Measurements from ENCODE around the gene DENND2A. TPM values are rescaled to one million over a fixed set of nuclear protein-coding genes. Genes with fewer than 3 reads are reported as not detected.

DENND2A gene
- total and polyA plus RNA-seq, 2 experiments from 2014 or later: 6.7 to 8.4 TPM

DNA sequence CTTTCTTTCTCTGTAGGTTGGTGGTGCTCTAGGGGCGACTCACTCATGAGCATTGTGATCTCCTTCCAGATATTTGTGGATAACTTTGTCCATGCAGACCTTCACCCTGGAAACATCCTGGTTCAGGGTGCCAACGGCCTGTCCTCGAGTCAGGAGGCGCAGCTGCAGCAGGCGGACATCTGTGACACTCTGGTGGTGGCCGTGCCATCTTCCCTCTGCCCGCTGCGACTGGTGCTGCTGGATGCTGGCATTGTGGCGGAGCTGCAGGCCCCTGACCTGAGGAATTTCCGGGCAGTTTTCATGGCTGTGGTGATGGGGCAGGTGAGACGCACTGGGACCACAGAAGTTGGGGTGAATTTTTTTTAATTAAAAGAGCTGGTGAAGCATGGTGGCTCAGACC is 46.3 kb upstream of the DENND2A start:
- Histone ChIP-seq H3K79me2 (no peaks in the 10 kb centered on the region), H3K27me3 (no peaks in the 10 kb centered on the region), H3K9me3 (ENCODE audit: low read depth) (no peaks in the 10 kb centered on the region), H3K27ac (no peak overlapping the region), H3K4me1 (ENCODE audit: insufficient read depth) (no peaks in the 10 kb centered on the region), H3K36me3 (replicated peaks; ENCODE audit: insufficient read depth, low read depth) (no peaks in the 10 kb centered on the region), H2AFZ (no peak overlapping the region), H3K9me2 (replicated peaks; ENCODE audit: insufficient read depth) (no peaks in the 10 kb centered on the region), H4K20me1 (ENCODE audit: insufficient read depth, poor library complexity, severe bottlenecking) (no peaks in the 10 kb centered on the region), H3K4me2 (no peak overlapping the region), H3K4me3 (no peak overlapping the region)
- no peak for DNase-seq (ENCODE audit: low spot score)
- TF ChIP-seq EZH2phosphoT487 (IDR thresholded peaks at IDR 0.05; ENCODE audit: low read depth, severe bottlenecking, unreplicated experiment) (no peak), CTCF (IDR thresholded peaks at IDR 0.05; ENCODE audit: poor library complexity) (no peak), EZH2 (IDR thresholded peaks at IDR 0.05; ENCODE audit: borderline replicate concordance) (no peak)
- WGBS (ENCODE audit: low lambda C conversion rate, missing lambda C conversion rate): 95% methylated on average over 11 of the region's 11 CpGs

DNA sequence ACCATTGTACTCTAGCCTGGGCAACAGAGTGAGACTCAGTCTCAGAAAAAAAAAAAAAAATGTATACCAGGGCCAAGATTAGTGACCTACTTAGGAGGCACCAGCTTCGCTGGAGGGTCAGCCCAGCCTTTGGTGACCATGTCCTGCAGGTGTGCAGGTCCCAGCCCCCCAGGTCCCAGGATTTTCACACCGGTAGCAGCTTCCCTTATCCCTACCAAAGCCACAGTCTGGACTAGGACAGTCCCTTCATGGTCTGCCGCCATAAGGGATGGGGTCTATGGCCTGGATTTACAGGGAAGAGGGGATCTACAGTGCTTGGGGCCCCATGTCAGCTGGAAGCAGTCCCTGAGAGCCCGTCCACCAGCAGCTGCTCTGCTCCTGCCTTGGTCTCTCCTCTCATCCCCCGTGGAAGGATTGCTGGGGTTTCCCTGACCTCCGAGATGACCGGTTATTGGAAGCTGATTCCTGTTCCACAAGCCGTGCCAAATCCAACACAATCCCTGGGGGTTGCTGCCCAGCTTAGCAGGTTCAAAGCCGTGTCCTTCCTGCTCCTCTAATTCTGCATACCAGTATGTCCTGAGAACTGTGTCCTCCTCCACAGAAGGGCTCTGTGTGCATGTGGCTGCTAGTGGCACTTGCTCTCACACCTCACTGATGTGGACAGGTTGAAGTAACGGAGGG is 44.9 kb upstream of the DENND2A start:
- Histone ChIP-seq H4K20me1 (ENCODE audit: insufficient read depth, poor library complexity, severe bottlenecking) (no peaks in the 10 kb centered on the region), H3K27ac (no peak overlapping the region), H3K27me3 (no peaks in the 10 kb centered on the region), H3K4me2 (no peak overlapping the region), H3K9me3 (ENCODE audit: low read depth) (no peaks in the 10 kb centered on the region), H3K9me2 (replicated peaks; ENCODE audit: insufficient read depth) (no peaks in the 10 kb centered on the region), H3K79me2 (no peaks in the 10 kb centered on the region), H3K4me3 (no peak overlapping the region), H3K4me1 (ENCODE audit: insufficient read depth) (no peaks in the 10 kb centered on the region), H3K36me3 (replicated peaks; ENCODE audit: insufficient read depth, low read depth) (no peaks in the 10 kb centered on the region), H2AFZ (no peak overlapping the region)
- no peak for DNase-seq (ENCODE audit: low spot score)
- TF ChIP-seq EZH2 (IDR thresholded peaks at IDR 0.05; ENCODE audit: borderline replicate concordance) (no peak), CTCF (IDR thresholded peaks at IDR 0.05; ENCODE audit: poor library complexity) (no peak), EZH2phosphoT487 (IDR thresholded peaks at IDR 0.05; ENCODE audit: low read depth, severe bottlenecking, unreplicated experiment) (no peak)
- 94% methylated on average over 10 of the region's 10 CpGs for WGBS (ENCODE audit: low lambda C conversion rate, missing lambda C conversion rate)

DNA sequence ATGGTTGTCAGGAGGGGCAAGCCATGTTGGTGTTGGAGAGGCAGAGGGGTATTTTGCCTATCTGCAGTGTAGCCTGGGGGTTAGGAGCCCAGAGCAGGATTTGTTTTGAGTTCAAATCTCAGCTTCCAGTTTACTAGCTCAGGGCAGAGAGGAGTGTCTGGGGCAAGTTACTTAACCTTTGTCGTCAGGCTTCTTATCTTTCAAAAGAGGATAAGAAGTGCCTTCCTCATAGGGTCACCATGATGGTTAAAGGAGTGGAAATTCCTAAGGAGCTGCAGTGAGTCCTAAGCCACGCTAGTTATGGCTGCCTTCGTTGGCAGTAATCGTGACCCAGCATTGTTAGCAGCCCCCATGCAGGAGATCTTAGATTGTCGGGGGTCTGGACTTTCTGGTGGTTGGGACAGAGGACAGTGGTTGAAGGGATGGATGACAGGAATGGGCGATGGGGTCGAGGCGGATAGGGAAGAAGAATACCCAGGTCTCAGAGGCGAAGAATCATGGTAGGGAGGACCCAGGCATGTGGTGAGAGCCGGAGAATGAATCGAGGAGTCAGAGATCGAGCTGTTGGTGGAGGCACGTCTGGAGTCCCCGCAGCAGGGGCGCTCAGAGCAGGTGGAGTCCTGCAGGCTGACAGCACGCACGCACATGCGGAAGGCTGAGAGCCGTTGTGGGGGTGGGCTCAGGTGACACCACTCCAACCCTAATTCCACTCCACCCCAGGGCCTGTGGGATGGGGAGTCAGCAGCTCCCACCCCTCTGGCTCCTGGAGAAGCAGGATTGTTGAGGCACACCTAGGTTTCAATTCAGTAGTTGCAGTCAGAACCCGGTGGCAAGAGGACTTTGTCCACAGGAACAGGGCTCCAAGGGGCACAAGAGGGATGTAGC is 43.7 kb upstream of the DENND2A start:
- 88% methylated on average over 20 of the region's 20 CpGs for WGBS (ENCODE audit: low lambda C conversion rate, missing lambda C conversion rate)
- H3K27ac ChIP-seq: no peak overlapping the region
- no peak for DNase-seq (ENCODE audit: low spot score)
- no peaks in the 10 kb centered on the region for H3K4me1 ChIP-seq (ENCODE audit: insufficient read depth)
- no peaks in the 10 kb centered on the region for H3K27me3 ChIP-seq
- H3K4me2 ChIP-seq: no peak overlapping the region
- no peaks in the 10 kb centered on the region for H3K9me2 ChIP-seq (replicated peaks; ENCODE audit: insufficient read depth)
- H3K4me3 ChIP-seq: no peak overlapping the region
- no peaks in the 10 kb centered on the region for H3K9me3 ChIP-seq (ENCODE audit: low read depth)
- H2AFZ ChIP-seq: no peak overlapping the region
- H3K79me2 ChIP-seq: no peaks in the 10 kb centered on the region
- TF ChIP-seq EZH2 (IDR thresholded peaks at IDR 0.05; ENCODE audit: borderline replicate concordance): no peak
- TF ChIP-seq CTCF (IDR thresholded peaks at IDR 0.05; ENCODE audit: poor library complexity): no peak
- TF ChIP-seq EZH2phosphoT487 (IDR thresholded peaks at IDR 0.05; ENCODE audit: low read depth, severe bottlenecking, unreplicated experiment): no peak
- no peaks in the 10 kb centered on the region for H3K36me3 ChIP-seq (replicated peaks; ENCODE audit: insufficient read depth, low read depth)
- no peaks in the 10 kb centered on the region for H4K20me1 ChIP-seq (ENCODE audit: insufficient read depth, poor library complexity, severe bottlenecking)

Data from hepatocyte (in vitro differentiated cells).